HEK293 (cell line): ENCODE data around the gene CARM1.
"Not testable (repeated sequence)": the region's sequence is repeated elsewhere in the genome, so short reads cannot be mapped to it uniquely, and the experiment has no call there.

Experiments
- CTCF ChIA-PET: fragments of 350-600 bp; formaldehyde crosslinking; extraction: SDS; loops from one replicate; lab custom pipeline; 2021; ENCODE audit warnings: antibody characterized with exemption; lab: Yijun Ruan, JAX
- POLR2A ChIA-PET: fragments of 300-600 bp; formaldehyde crosslinking; extraction: SDS; loops from one replicate; lab custom pipeline; 2020; ENCODE audit warnings: antibody characterized with exemption, inconsistent platforms; lab: Yijun Ruan, JAX
- H3K27ac ChIP-seq: fragments of 200-500 bp; sonication (Bioruptor generic); 2 replicates; pipeline ENCODE4 v1.5.1; 2014; ENCODE audit warnings: low read depth, low read length, control low read depth, inconsistent platforms; ENCODE audit errors: extremely low read depth
- H3K36me3 ChIP-seq, 2 experiments: fragments of 200-500 bp in 1 of 2; sonication (Bioruptor generic) in 1 of 2; 1 replicate in 1 of 2; 2 replicates in 1 of 2; pipeline ENCODE4 v1.5.1; 2014 to 2017; ENCODE audit warnings: inconsistent platforms in 2 of 2, low read length in 2 of 2; ENCODE audit not compliant: control insufficient read depth in 2 of 2, insufficient read depth in 1 of 2
- H3K4me1 ChIP-seq: fragments of 200-500 bp; sonication (Bioruptor generic); 2 replicates; pipeline ENCODE4 v1.5.1; 2014; ENCODE audit warnings: mild to moderate bottlenecking, low read length, inconsistent platforms; ENCODE audit not compliant: control insufficient read depth, insufficient read depth
- H3K4me3 ChIP-seq: 2 replicates; pipeline ENCODE4 v1.5.1; 2011; ENCODE audit warnings: low read depth, mild to moderate bottlenecking, control low read depth, low read length, moderate library complexity
- H3K9me3 ChIP-seq: fragments of 200-500 bp; sonication (Bioruptor generic); 2 replicates; pipeline ENCODE4 v1.5.1; 2014; ENCODE audit warnings: low read depth, low read length, inconsistent platforms; ENCODE audit not compliant: control insufficient read depth, insufficient read depth
- BCL11A ChIP-seq: fragments of 450-650 bp; formaldehyde crosslinking; IDR thresholded peaks from 2 replicates; pipeline ENCODE4 v1.5.1; 2016; ENCODE audit warnings: low read depth, missing biosample characterization, missing genetic modification characterization
- EGR2 ChIP-seq: fragments of 450-650 bp; formaldehyde crosslinking; IDR thresholded peaks from 2 replicates; pipeline ENCODE4 v1.5.1; 2016; ENCODE audit warnings: low read depth, missing biosample characterization, missing genetic modification characterization
- YY1 ChIP-seq: fragments of 450-650 bp; formaldehyde crosslinking; IDR thresholded peaks from 2 replicates; pipeline ENCODE4 v1.5.1; 2018; ENCODE audit warnings: missing biosample characterization, missing genetic modification characterization
- ZBTB49 ChIP-seq: fragments of 450-650 bp; formaldehyde crosslinking; IDR thresholded peaks from 2 replicates; pipeline ENCODE4 v1.5.1; 2016; ENCODE audit warnings: missing biosample characterization, missing genetic modification characterization, low read depth
- ZFHX2 ChIP-seq: fragments of 450-650 bp; formaldehyde crosslinking; conservative IDR thresholded peaks from 2 replicates; pipeline ENCODE4 v1.5.1; 2016; ENCODE audit warnings: missing biosample characterization, missing genetic modification characterization
- ZNF121 ChIP-seq: fragments of 450-650 bp; formaldehyde crosslinking; IDR thresholded peaks from 2 replicates; pipeline ENCODE4 v1.5.1; 2016; ENCODE audit warnings: missing biosample characterization, missing genetic modification characterization
- ZNF146 ChIP-seq: fragments of 450-650 bp; formaldehyde crosslinking; IDR thresholded peaks from 2 replicates; pipeline ENCODE4 v1.5.1; 2016; ENCODE audit warnings: missing biosample characterization, missing genetic modification characterization
- ZNF48 ChIP-seq: fragments of 450-650 bp; formaldehyde crosslinking; IDR thresholded peaks from 2 replicates; pipeline ENCODE4 v1.5.1; 2016; ENCODE audit warnings: missing biosample characterization, missing genetic modification characterization
- ZNF544 ChIP-seq: fragments of 450-650 bp; formaldehyde crosslinking; IDR thresholded peaks from 2 replicates; pipeline ENCODE4 v1.5.0; 2017; ENCODE audit warnings: missing biosample characterization, missing genetic modification characterization
- ZNF585B ChIP-seq: fragments of 450-650 bp; formaldehyde crosslinking; IDR thresholded peaks from 2 replicates; pipeline ENCODE4 v1.5.1; 2016; ENCODE audit warnings: missing biosample characterization, missing genetic modification characterization
- ZNF658 ChIP-seq: fragments of 450-650 bp; formaldehyde crosslinking; IDR thresholded peaks from 2 replicates; pipeline ENCODE4; 2016; ENCODE audit warnings: missing biosample characterization, missing genetic modification characterization
- ZNF704 ChIP-seq: fragments of 450-650 bp; formaldehyde crosslinking; IDR thresholded peaks from 2 replicates; pipeline ENCODE4 v1.5.1; 2016; ENCODE audit warnings: missing biosample characterization, missing genetic modification characterization

CARM1 gene

GRCh38 chr19:10864538-10864899 lies 6.8 kb upstream of the CARM1 start (continued):
- TF ChIP-seq ZNF544 (tag by site-specific recombination) (no peak), ZNF585B (no peak), BCL11A (tag by site-specific recombination) (no peak), ZNF48 (tag by site-specific recombination) (no peak), YY1 (tag by site-specific recombination) (no peak)

GRCh38 chr19:10866495-10866894 lies 4.9 kb upstream of the CARM1 start:
- no peaks in the 10 kb centered on the region for H3K36me3 ChIP-seq
- POLR2A ChIA-PET, result interaction anchor here (0.7 kb wide), 1 partner anchor 132 kb away, joined by 4 read pairs; no protein-coding TSS in a partner anchor
- CTCF ChIA-PET, result interaction anchor here (1.6 to 5.8 kb wide), 4 partner anchors 9 to 149 kb away, joined by 10 to 80 read pairs (median 29); partner anchors contain the start of genes DNM2 and TMED1
- no peaks in the 10 kb centered on the region for H3K4me1 ChIP-seq
- TF ChIP-seq ZNF704 (tag by site-specific recombination) (no peak), ZNF146 (tag by site-specific recombination) (no peak), ZBTB49 (no peak)
- no peak overlapping the region for H3K27ac ChIP-seq
- no peaks in the 10 kb centered on the region for H3K9me3 ChIP-seq
- no peak overlapping the region for H3K4me3 ChIP-seq

- Histone ChIP-seq H3K9me3 (no peaks in the 10 kb centered on the region), H3K4me1 (no peaks in the 10 kb centered on the region), H3K27ac (no peak overlapping the region), H3K36me3 (peaks cover 0 to 3% of the 10 kb centered on the region in 2 experiments; a peak in 1 of 3 replicates), H3K4me3 (no peak overlapping the region)
- peak; percentile 57; the same call in 1 of the 2 replicates for TF ChIP-seq EGR2 (tag by site-specific recombination)
- no peak for TF ChIP-seq ZNF658
- peak; percentile 54 for TF ChIP-seq ZFHX2 (tag by site-specific recombination)
- ChIA-PET POLR2A (interaction anchor here (0.6 kb wide), 1 partner anchor 33 kb away, joined by 4 read pairs; the partner anchor contains the start of gene TMED1), CTCF (interaction anchor here (1.1 to 3.1 kb wide), 4 partner anchors 10 to 257 kb away, joined by 3 to 15 read pairs (median 4); partner anchors contain the start of gene DNM2)
Observed at GRCh38 chr19:10868872-10869547, 2.3 kb upstream of the CARM1 start.

GRCh38 chr19:10869872-10870311 lies 1.5 kb upstream of the CARM1 start:
- ChIA-PET CTCF (interaction anchor here (1.2 to 3.1 kb wide), 3 partner anchors 11 to 152 kb away, joined by 3 to 15 read pairs (median 9); partner anchors contain the start of gene DNM2), POLR2A (interaction anchor here (1.9 kb wide), 1 partner anchor 34 kb away, joined by 10 read pairs; the partner anchor contains the start of gene TMED1)
- not testable (repeated sequence) for H3K9me3 ChIP-seq, H3K4me1 ChIP-seq, H3K4me3 ChIP-seq, H3K27ac ChIP-seq
- peaks cover 5 to 12% of the 10 kb centered on the region in 2 experiments; a peak in 2 of 3 replicates for H3K36me3 ChIP-seq
- TF ChIP-seq ZNF121 (tag by site-specific recombination), result peak; percentile 77
